GM18870 (cell line): ENCODE measurements around the gene RPAP2.
A peak's percentile ranks its signal among the peaks of the same experiment; 100 is the strongest.
"Not testable (repeated sequence)": the region's sequence is repeated elsewhere in the genome, so short reads cannot be mapped to it uniquely, and the experiment has no call there.

ENCODE experiments used
- ATAC-seq: cut with Tn5 transposase; IDR thresholded peaks from one replicate; pipeline ENCODE4 v1.9.1; 2021; ENCODE audit warnings: moderate library complexity; ENCODE audit not compliant: unreplicated experiment

The RPAP2 gene

GRCh38 chr1:92298573-92299476 lies at the start of gene RPAP2, which contains the start of gene GLMN:
RPAP2 (plus strand) TSS chr1:92299059; CDS start chr1:92299074, 15 bp downstream.
GLMN (minus strand) TSS chr1:92298987; CDS start chr1:92297999, 988 bp downstream.
- ATAC-seq = peak; percentile 89

GRCh38 chr1:92254714-92255113 lies 44.1 kb upstream of the RPAP2 start:
- ATAC-seq = not testable (repeated sequence)

DNA sequence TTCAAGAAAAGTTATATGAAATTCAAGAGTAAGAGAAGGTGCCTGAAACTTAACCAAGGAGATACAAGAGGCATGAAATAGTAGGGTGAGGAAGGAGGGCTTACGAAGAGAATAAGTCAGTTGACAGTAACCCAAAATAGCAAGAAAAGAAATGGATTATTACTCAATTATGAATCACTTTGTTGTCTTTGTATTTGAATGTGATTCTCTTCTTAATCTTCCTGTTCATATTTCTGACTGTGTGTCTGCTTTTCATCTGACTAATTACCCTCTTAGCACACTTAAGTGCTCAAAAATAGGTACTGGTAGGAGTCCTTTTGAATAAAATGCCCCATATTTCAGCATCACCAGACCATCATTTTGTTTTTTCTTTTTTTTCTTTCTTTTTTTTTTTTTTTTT lies 39.5 kb upstream of the RPAP2 start:
- no peak for ATAC-seq

GRCh38 chr1:92262516-92262915 lies 36.3 kb upstream of the RPAP2 start:
- ATAC-seq = no peak

DNA sequence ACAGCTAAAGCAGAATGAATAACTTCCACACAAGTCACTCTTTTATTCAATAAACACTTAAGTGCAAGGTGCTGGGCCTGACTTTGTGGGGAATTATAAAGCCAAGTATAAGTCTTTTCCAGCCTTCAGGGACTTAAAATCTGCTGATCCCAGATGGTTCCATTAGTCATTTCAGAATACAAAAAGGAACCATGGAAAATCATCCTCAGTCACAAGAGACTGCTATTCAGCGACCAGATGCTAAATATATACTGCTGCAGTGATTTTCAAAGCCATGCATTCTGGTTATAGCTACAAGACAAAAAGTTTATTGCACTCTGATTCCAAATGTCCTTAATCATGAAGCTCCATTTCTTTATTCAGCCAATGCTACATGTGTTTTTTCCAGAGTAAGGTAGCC lies 25.8 kb upstream of the RPAP2 start:
- no peak for ATAC-seq

DNA sequence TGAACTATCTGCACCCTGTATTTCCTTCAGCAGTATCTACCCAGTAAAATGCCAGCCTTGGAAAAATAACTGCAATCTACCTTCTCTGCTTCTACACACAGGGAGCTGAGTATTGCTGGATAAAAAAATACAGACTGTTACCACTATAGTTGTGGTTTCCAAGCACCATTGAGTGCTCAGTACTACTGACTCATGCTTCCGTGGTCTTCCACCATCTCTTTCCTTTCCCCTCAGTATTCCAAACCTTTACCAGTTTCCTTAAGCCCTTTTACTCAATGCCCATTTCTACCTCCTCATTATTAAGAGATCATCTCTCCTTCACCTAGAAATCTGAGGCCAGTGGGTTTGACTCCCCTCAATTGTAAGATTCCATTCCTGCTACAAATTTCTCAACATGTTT lies 23.9 kb upstream of the RPAP2 start:
- no peak for ATAC-seq

DNA sequence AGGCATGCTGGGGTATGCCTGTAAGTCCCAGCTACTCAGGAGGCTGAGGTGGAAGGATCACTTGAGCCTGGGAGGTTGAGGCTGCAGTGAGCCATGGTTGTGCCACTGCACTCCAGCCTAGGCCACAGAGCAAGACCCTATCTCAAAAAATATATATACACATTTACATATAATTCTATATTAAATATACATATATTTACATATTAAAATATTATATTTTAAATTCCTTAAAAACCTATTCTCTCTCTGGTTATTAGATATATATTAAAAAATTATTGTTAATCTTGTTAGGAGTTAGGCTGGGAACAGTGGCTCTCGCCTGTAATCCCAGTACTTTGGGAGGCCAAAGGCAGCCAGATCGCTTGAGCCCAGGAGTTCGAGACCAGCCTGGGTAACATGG lies 22.8 kb upstream of the RPAP2 start:
- no peak for ATAC-seq

- no peak for ATAC-seq
Measured at GRCh38 chr1:92277105-92277723, 21.6 kb upstream of the RPAP2 start.

DNA sequence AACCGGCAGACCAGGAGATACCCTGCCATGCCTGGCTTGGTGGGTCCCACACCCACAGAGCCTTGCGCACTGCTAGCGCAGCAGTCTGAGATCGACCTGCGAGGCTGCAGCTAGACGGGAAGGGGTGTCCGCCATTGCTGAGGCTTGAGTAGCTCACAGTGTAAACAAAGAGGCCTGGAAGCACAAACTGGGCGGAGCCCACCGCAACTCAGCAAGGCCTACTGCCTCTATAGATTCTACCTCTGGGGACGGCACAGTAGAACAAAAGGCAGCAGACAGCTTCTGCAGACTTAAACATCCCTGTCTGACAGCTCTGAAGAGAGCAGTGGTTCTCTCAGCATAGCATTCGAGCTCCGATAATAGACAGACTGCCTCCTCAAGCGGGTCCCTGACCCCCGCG lies 19.1 kb upstream of the RPAP2 start:
- not testable (repeated sequence) for ATAC-seq

DNA sequence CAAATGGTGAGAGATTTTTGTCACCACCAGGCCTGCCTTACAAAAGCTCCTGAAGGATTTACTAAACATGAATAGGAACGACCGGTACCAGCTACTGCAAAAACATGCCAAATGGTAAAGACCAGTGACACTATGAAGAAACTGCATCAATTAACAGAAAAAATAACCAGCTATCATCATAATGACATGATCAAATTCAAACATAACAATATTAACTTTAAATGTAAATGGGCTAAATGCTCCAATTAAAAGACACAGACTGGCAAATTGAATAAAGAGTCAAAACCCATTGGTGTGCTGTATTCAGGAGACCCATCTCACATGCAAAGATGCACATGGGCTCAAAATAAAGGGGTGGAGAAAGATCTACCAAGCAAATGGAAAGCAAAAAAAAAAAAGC lies 17.4 kb upstream of the RPAP2 start:
- ATAC-seq = not testable (repeated sequence)

DNA sequence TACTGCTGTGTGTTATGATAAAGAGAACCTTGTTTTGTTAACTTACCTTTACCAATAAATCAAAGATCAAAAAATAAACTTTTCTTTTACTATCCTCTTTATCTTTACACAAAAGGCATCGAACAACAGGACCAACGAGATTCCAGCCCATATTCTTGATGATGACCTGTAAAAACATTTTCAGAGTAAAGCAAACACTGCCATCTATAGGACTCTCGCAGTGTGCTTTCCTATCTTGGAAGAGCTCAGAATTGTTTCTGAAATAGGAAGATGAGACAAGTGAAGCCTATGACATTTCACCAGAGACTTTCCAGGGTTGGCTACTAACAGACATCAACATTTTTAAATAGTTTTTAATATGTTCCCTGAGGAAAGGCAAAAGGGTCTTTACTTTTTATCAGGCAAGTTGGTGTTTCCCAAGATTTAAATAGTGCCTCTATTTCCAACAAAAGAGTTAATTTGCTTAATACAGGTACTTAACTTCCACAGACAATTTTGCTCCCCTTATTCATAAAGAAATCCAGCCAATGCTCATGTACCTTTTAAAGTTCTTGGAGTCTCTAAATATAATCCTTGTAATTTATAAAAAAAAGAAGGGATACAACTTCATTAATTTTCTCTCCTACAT lies 7.4 kb upstream of the RPAP2 start:
- ATAC-seq = no peak

DNA sequence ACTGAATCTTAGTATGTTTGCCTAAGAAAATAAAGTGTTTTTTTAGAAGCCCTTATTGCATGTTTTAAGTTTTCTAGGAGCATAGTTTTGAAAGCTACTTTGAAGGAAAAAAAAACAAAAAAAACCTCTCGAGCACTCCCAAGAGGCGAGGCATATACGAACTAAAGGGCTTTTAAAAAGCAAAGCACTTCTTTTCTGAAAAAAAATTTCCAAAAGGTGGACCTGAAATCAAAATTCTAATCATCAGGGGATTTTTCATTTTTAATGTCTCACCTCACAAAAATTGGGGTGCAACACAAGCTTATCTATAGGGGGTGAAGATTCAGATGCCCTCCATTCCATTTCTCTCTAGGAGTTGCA lies 666 bp upstream of the RPAP2 start:
- ATAC-seq = peak; percentile 0

DNA sequence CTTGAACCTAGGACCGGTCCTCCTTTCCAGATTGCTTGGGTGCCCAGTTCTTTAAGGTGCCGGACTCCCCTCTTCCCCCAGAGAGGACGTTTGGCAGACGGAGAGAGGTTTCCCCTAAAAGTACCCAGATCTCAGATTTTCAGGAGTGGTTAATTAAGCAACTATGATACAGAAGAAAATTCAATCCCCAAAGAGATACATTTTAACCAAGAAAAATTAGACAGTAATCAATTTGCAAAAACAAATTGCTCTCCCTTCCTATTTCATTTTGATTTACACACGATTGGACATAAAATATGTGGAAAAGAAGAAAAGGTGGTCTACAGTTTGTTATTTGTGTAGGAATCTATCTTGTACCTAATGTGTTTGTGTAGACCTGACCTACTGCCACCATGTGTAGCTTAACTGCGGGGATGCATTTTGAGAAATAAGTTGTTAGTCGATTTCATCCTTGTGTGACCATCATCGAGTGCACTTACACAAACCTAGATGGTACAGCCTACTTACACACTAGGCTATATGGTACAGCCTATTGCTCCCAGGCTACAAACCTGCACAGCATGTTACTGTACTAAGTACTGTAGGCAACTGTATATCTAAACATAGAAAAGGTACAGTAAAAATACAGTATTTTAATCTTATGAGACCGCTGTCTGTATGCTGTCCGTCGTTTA lies 755 bp downstream of the RPAP2 start:
- ATAC-seq = no peak

DNA sequence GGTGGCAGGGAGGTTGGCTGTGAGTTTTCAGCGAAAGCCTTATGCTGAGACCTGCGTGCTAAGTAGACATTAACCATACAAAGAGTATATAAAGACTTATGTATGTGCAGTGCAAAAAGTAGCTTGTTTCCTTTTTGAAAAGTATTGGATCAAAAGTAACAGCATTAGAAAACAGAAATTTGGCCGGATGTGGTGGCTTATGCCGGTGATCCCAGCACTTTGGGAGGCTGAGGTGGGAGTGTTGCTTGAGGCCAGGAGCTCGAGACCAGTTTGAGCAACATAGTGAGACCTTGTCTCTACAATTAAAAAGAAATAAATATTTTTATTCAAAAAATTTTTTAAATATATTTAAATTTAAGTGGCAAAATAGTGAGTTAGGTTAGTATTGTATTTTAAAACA lies 2.2 kb downstream of the RPAP2 start:
- ATAC-seq = no peak

DNA sequence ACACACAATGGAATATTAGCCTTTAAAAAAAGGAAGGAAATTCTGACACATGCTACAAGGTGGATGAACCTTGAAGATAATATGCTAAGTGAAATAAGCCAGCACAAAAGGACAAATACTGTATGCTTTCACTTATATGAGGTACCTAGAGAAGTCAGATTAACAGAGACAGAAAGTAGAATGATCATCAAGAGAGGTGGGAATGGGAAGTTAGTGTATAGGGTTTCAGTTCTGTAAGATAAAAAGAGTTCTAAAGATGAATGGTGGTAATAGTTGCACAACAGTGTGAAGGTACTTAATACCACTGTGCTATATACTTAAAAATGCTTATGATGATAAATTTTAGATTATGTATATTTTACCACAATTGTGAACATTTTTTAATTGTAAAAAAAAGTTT lies 7.2 kb downstream of the RPAP2 start:
- no peak for ATAC-seq

GRCh38 chr1:92307980-92308379 lies 9.1 kb downstream of the RPAP2 start:
- no peak for ATAC-seq

GRCh38 chr1:92310185-92310597 lies 11.3 kb downstream of the RPAP2 start:
- ATAC-seq = no peak

- no peak for ATAC-seq
Measured at GRCh38 chr1:92314024-92314423, 15.2 kb downstream of the RPAP2 start.

DNA sequence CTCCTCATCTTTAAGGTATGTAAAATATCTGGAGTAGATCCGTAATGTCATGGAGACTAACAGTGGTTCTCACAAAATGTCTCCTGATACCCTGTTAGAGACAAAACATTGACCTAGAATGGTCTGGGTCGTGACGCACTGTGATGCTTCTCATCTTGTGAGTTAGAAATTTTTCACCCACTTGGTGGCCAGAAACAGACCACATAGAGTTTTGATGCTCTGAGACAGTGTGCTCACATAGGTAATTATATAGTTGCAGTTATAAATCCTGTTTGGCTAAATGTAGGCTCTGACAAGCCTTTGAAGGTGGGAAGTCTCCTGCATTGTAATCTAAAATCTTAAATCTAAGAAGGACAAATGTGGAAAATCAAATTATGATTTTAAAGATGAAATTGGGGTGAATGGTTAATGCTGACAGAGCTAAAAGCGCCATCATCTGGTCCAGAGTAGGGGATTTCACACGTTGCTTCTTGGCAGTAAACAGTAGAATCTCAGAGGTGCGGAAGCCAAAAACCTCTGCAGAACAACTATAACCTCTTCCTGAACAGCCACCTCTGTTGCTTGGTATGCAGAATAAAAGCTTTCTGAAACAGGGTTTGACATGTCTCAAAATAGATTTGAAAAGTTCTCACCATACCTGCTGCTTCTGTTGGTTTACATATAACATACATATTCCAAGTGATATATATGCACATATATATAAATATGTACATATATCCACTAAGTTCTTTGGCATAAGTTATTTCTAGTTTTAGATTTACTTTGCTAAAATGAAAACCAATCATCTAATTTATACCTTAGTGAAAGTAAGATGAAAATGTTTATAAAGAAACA lies 17.1 kb downstream of the RPAP2 start:
- no peak for ATAC-seq

GRCh38 chr1:92317836-92318493 lies 19.1 kb downstream of the RPAP2 start:
- ATAC-seq = no peak
